Nephron progenitor cell (in vitro differentiated cells): ENCODE data around the gene ENTR1.

ENCODE experiments used
- DNase-seq: peaks from one replicate; pipeline ENCODE4 v3.0.0; 2021
- H3K27ac Mint-ChIP-seq: 2 replicates; pipeline ENCODE4 v1.8.0; 2021; ENCODE audit warnings: mild to moderate bottlenecking, moderate library complexity, mixed read lengths
- H3K27me3 Mint-ChIP-seq: 2 replicates; pipeline ENCODE4 v1.8.0; 2021; ENCODE audit warnings: mild to moderate bottlenecking, low read depth, mixed read lengths; ENCODE audit not compliant: poor library complexity
- H3K36me3 Mint-ChIP-seq: 2 replicates; pipeline ENCODE4 v1.8.0; 2021; ENCODE audit warnings: low read depth, mixed read lengths
- H3K4me1 Mint-ChIP-seq: 2 replicates; pipeline ENCODE4 v1.8.0; 2021; ENCODE audit warnings: mixed read lengths
- H3K4me3 Mint-ChIP-seq: 2 replicates; pipeline ENCODE4 v1.8.0; 2021; ENCODE audit warnings: mild to moderate bottlenecking, moderate library complexity, mixed read lengths
- H3K9me3 Mint-ChIP-seq: 2 replicates; pipeline ENCODE4 v1.8.0; 2021; ENCODE audit warnings: mild to moderate bottlenecking, moderate library complexity, mixed read lengths
- TF ChIP-seq, protein P1 (sequence below): fragments of 200-600 bp; sonication (generic); IDR thresholded peaks from 2 replicates; pipeline ENCODE4 v1.5.0; 2021; ENCODE audit warnings: antibody characterized with exemption

ENTR1 gene

DNA sequence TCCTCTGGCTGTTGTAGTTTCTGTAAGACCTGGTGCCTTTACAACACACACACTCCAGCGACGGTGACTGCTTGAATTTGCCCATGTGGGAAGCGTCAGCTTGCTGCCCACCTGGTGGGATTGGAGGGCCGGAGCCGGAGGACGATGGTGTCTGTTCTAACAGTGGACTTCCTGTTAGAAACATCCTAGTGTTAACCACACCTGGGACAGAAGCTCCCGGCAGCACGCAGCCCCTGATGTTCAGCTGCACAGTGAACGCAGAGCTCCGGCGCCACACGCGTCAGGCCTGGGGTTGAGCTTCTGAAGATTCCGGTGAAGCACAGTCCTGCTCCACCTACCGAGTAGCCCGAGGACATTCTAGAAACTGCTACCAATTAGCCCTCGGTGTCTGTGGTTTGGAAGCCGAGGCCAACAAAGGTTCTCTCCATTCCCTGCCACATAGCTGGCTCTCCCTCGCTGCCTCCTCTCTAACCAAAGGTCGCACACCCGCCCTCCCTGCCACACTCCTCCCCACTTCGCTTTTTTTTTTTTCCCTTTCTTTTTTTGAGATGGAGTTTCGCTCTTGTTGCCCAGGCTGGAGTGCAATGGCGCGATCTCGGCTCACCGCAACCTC lies 14.4 kb upstream of the ENTR1 start:
- no peaks in the 10 kb centered on the region for H3K4me1 Mint-ChIP-seq
- H3K36me3 Mint-ChIP-seq = peaks cover 24% of the 10 kb centered on the region
- no peak overlapping the region for H3K4me3 Mint-ChIP-seq
- TF ChIP-seq, protein P1, sequence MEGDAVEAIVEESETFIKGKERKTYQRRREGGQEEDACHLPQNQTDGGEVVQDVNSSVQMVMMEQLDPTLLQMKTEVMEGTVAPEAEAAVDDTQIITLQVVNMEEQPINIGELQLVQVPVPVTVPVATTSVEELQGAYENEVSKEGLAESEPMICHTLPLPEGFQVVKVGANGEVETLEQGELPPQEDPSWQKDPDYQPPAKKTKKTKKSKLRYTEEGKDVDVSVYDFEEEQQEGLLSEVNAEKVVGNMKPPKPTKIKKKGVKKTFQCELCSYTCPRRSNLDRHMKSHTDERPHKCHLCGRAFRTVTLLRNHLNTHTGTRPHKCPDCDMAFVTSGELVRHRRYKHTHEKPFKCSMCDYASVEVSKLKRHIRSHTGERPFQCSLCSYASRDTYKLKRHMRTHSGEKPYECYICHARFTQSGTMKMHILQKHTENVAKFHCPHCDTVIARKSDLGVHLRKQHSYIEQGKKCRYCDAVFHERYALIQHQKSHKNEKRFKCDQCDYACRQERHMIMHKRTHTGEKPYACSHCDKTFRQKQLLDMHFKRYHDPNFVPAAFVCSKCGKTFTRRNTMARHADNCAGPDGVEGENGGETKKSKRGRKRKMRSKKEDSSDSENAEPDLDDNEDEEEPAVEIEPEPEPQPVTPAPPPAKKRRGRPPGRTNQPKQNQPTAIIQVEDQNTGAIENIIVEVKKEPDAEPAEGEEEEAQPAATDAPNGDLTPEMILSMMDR = no peak
- peaks cover 3% of the 10 kb centered on the region for H3K27me3 Mint-ChIP-seq
- no peak for DNase-seq
- peak overlapping the region; percentile 91 for H3K27ac Mint-ChIP-seq
- no peaks in the 10 kb centered on the region for H3K9me3 Mint-ChIP-seq

DNA sequence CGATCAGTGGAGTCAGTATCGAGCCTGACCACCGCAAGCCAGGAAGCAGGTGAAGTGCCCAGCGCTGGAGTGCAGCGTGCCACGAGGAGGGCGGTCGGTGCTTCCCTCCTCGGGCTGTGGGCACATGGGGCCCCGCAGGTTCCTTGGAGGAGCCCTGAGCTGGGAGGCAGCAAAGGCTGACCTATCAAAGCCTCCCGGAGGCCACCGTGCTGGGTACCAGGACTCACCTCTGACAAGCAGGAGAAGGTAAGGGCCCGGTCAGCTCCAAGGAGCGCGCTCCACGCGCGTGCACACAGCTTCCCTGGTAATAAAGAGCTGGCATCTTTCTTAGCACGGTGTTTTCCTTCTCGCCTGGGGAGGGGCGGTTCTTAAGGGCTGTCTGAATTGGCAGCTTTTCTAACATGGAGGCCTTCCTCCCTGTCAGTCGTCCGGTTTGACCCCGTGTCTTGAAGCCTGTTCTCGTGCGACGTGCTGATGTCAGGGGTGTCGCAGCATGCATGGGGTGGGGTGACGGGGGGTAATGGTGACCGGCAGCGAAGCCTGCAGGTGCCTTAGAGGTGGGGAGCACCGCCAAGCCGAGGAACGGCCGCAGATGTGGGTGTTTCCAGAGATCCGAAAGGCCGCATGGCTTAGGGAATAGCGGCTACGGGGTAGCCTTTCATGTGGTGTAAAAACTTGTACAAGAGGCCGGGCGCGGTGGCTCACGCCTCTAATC lies 13.2 kb upstream of the ENTR1 start:
- no peak for DNase-seq
- Mint-ChIP-seq H3K27ac (no peak overlapping the region), H3K27me3 (peaks cover 3% of the 10 kb centered on the region), H3K4me1 (no peaks in the 10 kb centered on the region), H3K4me3 (no peak overlapping the region), H3K9me3 (no peaks in the 10 kb centered on the region), H3K36me3 (peaks cover 29% of the 10 kb centered on the region)
- TF ChIP-seq, protein P1 = no peak

DNA sequence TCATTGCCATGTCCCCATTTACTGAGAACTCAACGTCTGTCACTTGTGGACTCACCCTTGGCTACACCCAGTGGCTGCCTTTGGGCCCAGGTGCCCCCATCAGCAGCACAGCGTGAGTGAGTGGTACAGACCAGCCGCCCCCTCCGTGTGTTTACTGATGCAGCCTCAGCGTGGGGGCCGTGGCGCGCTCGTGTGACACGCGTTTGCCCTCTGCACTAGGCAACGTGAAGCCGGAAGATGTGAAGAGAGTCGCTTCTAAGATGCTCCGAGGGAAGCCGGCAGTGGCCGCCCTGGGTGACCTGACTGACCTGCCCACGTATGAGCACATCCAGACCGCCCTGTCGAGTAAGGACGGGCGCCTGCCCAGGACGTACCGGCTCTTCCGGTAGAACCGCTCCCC lies 12.5 kb upstream of the ENTR1 start:
- Mint-ChIP-seq H3K4me1 (no peaks in the 10 kb centered on the region), H3K27me3 (peaks cover 3% of the 10 kb centered on the region), H3K4me3 (no peak overlapping the region), H3K9me3 (no peaks in the 10 kb centered on the region), H3K27ac (no peak overlapping the region), H3K36me3 (peaks cover 30% of the 10 kb centered on the region)
- DNase-seq = no peak
- TF ChIP-seq, protein P1 = no peak

DNA sequence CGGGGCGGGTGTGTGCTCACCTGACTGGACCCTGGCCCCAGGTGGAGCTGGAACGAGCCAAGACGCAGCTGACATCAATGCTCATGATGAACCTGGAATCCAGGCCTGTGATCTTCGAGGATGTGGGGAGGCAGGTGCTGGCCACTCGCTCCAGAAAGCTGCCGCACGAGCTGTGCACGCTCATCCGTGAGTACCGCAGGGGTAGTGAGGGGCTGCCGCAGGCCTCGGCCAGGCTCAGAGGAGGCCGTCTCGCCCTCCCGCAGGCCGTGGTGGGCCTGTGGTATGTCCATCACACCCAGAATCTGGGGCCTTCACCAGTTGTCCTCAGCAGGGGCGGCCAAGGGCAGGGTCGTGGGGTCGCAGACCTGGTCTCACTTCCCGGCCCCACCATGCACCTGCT lies 11.4 kb upstream of the ENTR1 start:
- Mint-ChIP-seq H3K4me3 (no peak overlapping the region), H3K9me3 (no peaks in the 10 kb centered on the region), H3K27ac (no peak overlapping the region), H3K27me3 (peaks cover 2% of the 10 kb centered on the region), H3K4me1 (no peaks in the 10 kb centered on the region), H3K36me3 (peaks cover 28% of the 10 kb centered on the region)
- TF ChIP-seq, protein P1 = no peak
- DNase-seq = no peak

DNA sequence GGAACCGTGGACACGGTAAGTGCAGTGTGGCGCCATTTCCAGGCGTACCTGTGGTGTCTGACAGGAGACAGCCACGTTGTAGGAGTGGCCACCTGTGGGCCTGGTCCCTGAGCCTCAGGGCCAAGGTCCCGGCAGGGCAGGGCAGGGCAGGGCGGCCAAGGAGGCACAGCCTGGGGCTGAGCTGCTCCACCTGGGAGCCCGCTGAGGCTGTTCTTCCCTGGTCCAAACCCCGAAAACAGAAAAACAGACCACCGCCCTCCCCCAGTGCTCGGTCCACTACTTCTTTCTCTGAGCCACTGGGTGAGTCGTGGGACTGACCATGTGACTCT lies 8.6 kb upstream of the ENTR1 start:
- DNase-seq = no peak
- H3K27ac Mint-ChIP-seq = no peak overlapping the region
- no peaks in the 10 kb centered on the region for H3K4me1 Mint-ChIP-seq
- no peaks in the 10 kb centered on the region for H3K9me3 Mint-ChIP-seq
- H3K27me3 Mint-ChIP-seq = no peaks in the 10 kb centered on the region
- H3K36me3 Mint-ChIP-seq = peaks cover 38% of the 10 kb centered on the region
- TF ChIP-seq, protein P1 = no peak
- no peak overlapping the region for H3K4me3 Mint-ChIP-seq
